Glomerular visceral epithelial cell (primary cell): ENCODE data around the gene UNC45B.
"Not testable (repeated sequence)": the region's sequence is repeated elsewhere in the genome, so short reads cannot be mapped to it uniquely, and the experiment has no call there.

Experiments
- DNase-seq: peaks from one replicate; pipeline ENCODE4 v3.0.0-alpha.2; 2016; ENCODE audit errors: extremely low spot score

The UNC45B gene

GRCh38 chr17:35214631-35215273 is 67.1 kb downstream of the UNC45B start:
- no peak for DNase-seq

DNA sequence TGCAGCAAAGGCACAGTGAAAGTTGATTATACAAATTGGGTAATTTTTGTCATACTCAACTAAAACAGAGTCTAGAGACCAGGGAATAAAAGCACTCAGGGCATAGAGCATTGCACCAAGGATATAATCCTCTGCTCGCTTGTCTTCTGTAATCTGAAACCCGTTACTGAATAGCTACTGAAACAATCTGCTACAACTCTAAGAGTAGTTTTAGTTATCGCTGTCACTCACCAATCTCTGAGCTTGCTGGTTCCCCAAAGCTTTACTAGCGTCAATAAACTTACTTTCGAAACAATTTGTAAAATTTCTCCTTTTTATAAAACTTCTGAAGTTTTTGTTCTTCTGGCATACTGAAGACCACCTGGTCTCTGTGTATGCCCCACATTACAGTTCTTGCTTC is 69.5 kb downstream of the UNC45B start:
- no peak for DNase-seq

DNA sequence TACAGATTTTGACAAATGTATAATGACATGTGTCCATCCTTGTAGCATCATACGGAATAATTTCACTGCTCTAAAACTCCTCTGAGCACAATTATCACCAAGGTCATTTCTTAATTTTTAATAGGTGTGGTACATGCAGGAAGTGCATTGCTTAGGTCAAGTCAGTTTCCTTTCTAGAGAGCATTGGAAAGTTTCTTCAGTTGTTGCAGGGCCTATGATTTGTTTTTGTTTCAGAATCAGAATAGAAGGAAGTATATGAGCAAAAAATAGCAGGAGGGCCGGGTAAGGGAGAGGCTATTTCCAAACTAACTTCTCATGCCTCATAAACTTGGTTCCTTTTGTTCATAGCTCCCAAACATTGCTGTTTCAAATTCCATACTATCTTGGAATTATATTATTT is 71.3 kb downstream of the UNC45B start:
- no peak for DNase-seq

- DNase-seq: no peak
Observed at GRCh38 chr17:35222452-35222851, 74.8 kb downstream of the UNC45B start.

DNA sequence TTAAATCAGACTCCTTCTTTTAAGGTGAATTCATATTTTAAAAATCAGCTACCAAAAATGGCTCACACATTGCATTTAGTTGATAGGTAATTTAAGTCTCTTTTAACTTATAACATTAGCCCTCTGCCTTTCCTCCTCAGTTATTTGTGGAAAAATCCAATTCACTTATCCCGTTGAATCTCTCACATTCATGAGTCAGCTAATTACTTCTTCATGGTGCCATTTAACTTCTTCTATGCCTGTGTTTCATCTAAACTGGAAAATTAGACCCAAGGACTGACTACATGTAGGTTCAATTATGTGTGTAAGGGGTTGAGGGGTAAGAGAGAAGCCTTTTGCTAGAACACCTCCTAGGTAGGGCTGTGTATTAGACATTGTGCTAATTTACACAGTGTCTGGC is 76.8 kb downstream of the UNC45B start:
- DNase-seq: no peak

DNA sequence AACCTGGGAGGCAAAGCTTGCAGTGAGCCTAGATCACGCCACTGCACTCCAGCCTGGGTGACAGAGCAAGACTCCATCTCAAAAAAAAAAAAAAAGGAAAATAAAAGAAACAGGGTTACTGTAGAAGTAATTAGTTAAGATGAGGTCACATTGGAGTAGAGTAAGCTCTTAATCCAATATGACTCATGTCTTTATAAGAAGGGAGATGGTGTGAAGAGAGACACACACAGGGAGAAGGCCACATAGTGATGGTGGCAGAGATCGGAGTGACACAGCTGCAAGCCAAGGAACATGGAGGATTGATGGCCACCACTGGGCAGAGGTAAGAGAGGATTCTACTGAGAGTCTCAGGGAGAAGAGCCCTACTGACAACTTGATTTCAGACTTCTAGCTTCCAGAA is 79.9 kb downstream of the UNC45B start:
- no peak for DNase-seq

GRCh38 chr17:35229638-35230037 is 82.0 kb downstream of the UNC45B start:
- no peak for DNase-seq

DNA sequence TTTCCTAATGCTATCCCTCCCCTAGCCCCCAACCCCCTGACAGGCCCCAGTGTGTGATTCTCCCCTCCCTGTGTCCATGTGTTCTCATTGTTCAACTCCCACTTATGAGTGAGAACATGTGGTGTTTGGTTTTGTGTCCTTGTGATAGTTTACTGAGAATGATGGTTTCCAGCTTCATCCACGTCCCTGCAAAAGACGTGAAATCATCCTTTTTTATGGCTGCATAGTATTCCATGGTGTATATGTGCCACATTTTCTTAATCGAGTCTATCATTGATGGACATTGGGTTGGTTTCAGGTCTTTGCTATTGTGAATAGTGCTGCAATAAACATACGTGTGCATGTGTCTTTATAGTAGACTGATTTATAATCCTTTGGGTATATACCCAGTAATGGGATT is 86.7 kb downstream of the UNC45B start:
- DNase-seq: not testable (repeated sequence)

- DNase-seq: no peak
Observed at GRCh38 chr17:35235289-35235688, 87.7 kb downstream of the UNC45B start.

DNA sequence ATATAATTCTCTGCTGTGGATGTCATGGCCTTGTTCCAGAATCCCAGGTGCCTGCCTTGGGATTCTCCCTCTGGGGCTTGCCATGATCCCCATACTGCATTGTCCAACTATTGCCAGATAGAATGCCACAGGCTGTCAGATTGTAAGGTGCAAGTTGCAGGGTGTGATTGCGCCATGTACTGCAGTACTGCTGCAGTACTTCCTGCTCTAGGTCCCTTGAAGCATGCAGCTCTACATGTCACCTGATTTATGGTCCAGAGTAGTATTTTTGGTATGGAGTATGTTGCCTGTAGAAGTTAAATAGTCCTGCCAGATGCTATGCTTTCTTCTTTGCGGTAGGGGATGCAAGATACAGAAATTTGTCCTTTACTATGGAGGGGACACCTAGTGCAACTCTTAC is 88.3 kb downstream of the UNC45B start:
- no peak for DNase-seq

DNA sequence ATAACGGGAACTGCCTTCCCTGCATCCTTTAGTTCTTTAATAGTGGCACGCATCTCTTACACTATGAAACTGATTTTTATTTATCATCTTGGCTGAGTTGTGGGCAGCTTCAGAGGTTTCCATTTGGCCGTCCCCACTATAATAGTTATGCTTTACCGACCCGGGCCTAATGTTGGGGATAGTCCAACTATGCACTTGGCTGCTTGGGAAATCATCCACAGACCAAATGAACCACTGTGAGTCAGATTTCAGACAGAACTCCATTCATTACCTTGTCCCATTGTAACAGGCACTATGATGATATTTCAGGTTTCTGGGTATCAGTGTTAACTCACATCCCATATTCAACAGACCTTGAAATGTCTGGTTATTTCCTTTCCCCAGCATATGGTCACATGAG is 89.2 kb downstream of the UNC45B start:
- DNase-seq: peak; percentile 43

GRCh38 chr17:35238821-35239220 is 91.2 kb downstream of the UNC45B start:
- peak; percentile 14 for DNase-seq
